Measurements from ENCODE around the gene TRAPPC4. TPM values are rescaled to one million over a fixed set of nuclear protein-coding genes. Genes with fewer than 3 reads are reported as not detected.

The TRAPPC4 gene
- total and polyA plus RNA-seq, 2 donors (not counting 1 experiment from before 2014, with no cell fraction given): 61.4 to 64.5 TPM

GRCh38 chr11:119027561-119028345 lies 9.2 kb downstream of the TRAPPC4 start:
- DNase-seq: no peak
- Mint-ChIP-seq H3K27me3 (no peaks in the 10 kb centered on the region), H3K4me1 (peaks cover 20% of the 10 kb centered on the region), H3K27ac (no peak overlapping the region), H3K9me3 (ENCODE audit: insufficient read depth) (no peaks in the 10 kb centered on the region), H3K4me3 (no peak overlapping the region)
- intact Hi-C loops (cut with micrococcal nuclease): no loop called here
- Histone ChIP-seq H3K36me3 (replicated peaks in 1 of 2; ENCODE audit: control extremely low read depth in 1 of 2, control insufficient read depth in 1 of 2, extremely low read depth in 1 of 2, insufficient read depth in 2 of 2, low read length in 1 of 2) (peaks cover 4 to 30% of the 10 kb centered on the region in 2 experiments), H3K4me1 (ENCODE audit: control insufficient read depth in 2 of 2, insufficient read depth in 2 of 2, low read length in 2 of 2) (peaks cover 4 to 10% of the 10 kb centered on the region in 2 donors), H4K20me1 (ENCODE audit: control insufficient read depth, insufficient read depth, low read length, poor library complexity, severe bottlenecking) (peaks cover 6% of the 10 kb centered on the region), H3K79me2 (ENCODE audit: control insufficient read depth, insufficient read depth, low read length) (peaks cover 23% of the 10 kb centered on the region), H3K4me2 (replicated peaks; ENCODE audit: low read depth, low read length, poor library complexity, severe bottlenecking) (no peak overlapping the region), H3K4me3 (ENCODE audit: control extremely low read depth in 1 of 5, extremely low read depth in 1 of 5, insufficient read depth in 1 of 5, low read depth in 2 of 5, low read length in 4 of 5) (no peak overlapping the region), H3K9me3 (ENCODE audit: control extremely low read depth in 1 of 3, control insufficient read depth in 2 of 3, insufficient read depth in 1 of 3, low read length in 2 of 3) (no peaks in the 10 kb centered on the region), H3K27me3 (replicated peaks in 1 of 4; ENCODE audit: control extremely low read depth in 1 of 4, control insufficient read depth in 3 of 4, insufficient read depth in 4 of 4, low read length in 3 of 4) (no peaks in the 10 kb centered on the region), H3K27ac (ENCODE audit: low read length in 2 of 2) (no peak overlapping the region), H2AFZ (ENCODE audit: insufficient read depth, low read depth, low read length, poor library complexity, severe bottlenecking) (no peak overlapping the region), H3K9ac (ENCODE audit: low read length) (no peak overlapping the region)
- ChIA-PET CTCF (interaction anchor here (1.1 kb wide), 1 partner anchor 17 kb away, joined by 3 read pairs; no protein-coding TSS in a partner anchor), POLR2A (no interaction called here)
- TF ChIP-seq EZH2 (IDR thresholded peaks at IDR 0.05; ENCODE audit: borderline replicate concordance, insufficient read depth, low read depth, low read length, poor library complexity, severe bottlenecking) (no peak), CTCF (IDR thresholded peaks at IDR 0.05) (no peak)
- no peak for ATAC-seq (ENCODE audit: low read depth)
- WGBS (ENCODE audit: insufficient coverage): 98% methylated on average over 6 of the region's 9 CpGs

DNA sequence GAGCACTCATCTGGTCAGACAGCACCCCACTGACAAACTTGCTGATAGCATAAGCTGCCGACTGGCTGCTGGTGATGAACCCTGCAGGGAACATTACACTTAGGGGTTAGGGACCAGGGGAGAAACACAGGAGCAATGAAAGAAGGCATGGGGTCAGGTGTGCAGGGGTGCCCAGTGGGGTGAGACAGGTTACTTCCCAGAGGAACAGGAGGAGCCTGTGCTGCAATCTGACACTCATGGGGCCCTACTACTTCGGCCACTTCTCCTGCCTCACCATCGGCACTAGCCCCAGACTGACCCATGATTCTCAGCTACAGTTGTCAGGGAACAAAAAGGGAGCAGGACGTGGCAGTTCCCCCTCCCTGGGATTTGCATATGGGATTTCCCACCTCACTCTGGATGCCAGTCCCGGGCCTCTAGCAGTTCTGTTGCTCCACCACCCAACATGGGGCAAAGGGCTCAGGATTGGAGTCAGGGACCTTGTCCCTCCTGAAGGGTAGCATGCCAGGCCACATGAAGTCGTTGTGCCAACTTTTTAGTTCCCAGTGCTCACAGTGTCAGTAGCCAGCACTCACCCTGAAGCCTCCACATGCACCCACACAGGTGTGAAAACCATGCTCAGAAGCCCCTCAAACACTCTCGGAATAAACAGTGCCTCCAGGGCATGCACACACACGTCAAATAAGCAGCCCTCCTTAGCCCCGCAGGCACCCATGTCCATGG lies 9.9 kb downstream of the TRAPPC4 start:
- H4K20me1 ChIP-seq (ENCODE audit: control insufficient read depth, insufficient read depth, low read length, poor library complexity, severe bottlenecking): no peaks in the 10 kb centered on the region
- Mint-ChIP-seq H3K9me3 (ENCODE audit: insufficient read depth) (no peaks in the 10 kb centered on the region), H3K4me3 (peak overlapping the region; percentile 92), H3K4me1 (peaks cover 20% of the 10 kb centered on the region), H3K27me3 (no peaks in the 10 kb centered on the region), H3K27ac (no peak overlapping the region)
- no peak overlapping the region for H3K4me3 ChIP-seq (ENCODE audit: control extremely low read depth in 1 of 5, extremely low read depth in 1 of 5, insufficient read depth in 1 of 5, low read depth in 2 of 5, low read length in 4 of 5)
- ChIA-PET POLR2A (no interaction called here), CTCF (no interaction called here)
- peaks cover 4 to 10% of the 10 kb centered on the region in 2 donors for H3K4me1 ChIP-seq (ENCODE audit: control insufficient read depth in 2 of 2, insufficient read depth in 2 of 2, low read length in 2 of 2)
- H3K4me2 ChIP-seq (replicated peaks; ENCODE audit: low read depth, low read length, poor library complexity, severe bottlenecking): no peak overlapping the region
- H2AFZ ChIP-seq (ENCODE audit: insufficient read depth, low read depth, low read length, poor library complexity, severe bottlenecking): no peak overlapping the region
- ATAC-seq (ENCODE audit: low read depth) (no peak), DNase-seq (no peak)
- TF ChIP-seq CTCF (IDR thresholded peaks at IDR 0.05): no peak
- no peaks in the 10 kb centered on the region for H3K27me3 ChIP-seq (replicated peaks in 1 of 4; ENCODE audit: control extremely low read depth in 1 of 4, control insufficient read depth in 3 of 4, insufficient read depth in 4 of 4, low read length in 3 of 4)
- no peak overlapping the region for H3K27ac ChIP-seq (ENCODE audit: low read length in 2 of 2)
- peaks cover 4 to 25% of the 10 kb centered on the region in 2 experiments for H3K36me3 ChIP-seq (replicated peaks in 1 of 2; ENCODE audit: control extremely low read depth in 1 of 2, control insufficient read depth in 1 of 2, extremely low read depth in 1 of 2, insufficient read depth in 2 of 2, low read length in 1 of 2)
- intact Hi-C loops (cut with micrococcal nuclease): no loop called here
- no peaks in the 10 kb centered on the region for H3K9me3 ChIP-seq (ENCODE audit: control extremely low read depth in 1 of 3, control insufficient read depth in 2 of 3, insufficient read depth in 1 of 3, low read length in 2 of 3)
- H3K9ac ChIP-seq (ENCODE audit: low read length): no peak overlapping the region
- WGBS (ENCODE audit: insufficient coverage): 94% methylated on average over 9 of the region's 9 CpGs
- H3K79me2 ChIP-seq (ENCODE audit: control insufficient read depth, insufficient read depth, low read length): peaks cover 16% of the 10 kb centered on the region

Measured in B cell (primary cell).